Panc1 (cell line): ENCODE measurements around the gene AGAP1.

Experiments
- CTCF ChIP-seq: fragments of 450-650 bp; IDR thresholded peaks from 2 replicates; pipeline ENCODE4 v1.5.1; 2017; ENCODE audit warnings: mild to moderate bottlenecking
- REST ChIP-seq, 2 experiments: IDR thresholded peaks; 2 replicates each; pipeline ENCODE4 v1.6.1; 2011 to 2012; ENCODE audit warnings: low read depth in 2 of 2, control low read depth in 1 of 2, low read length in 1 of 2, mild to moderate bottlenecking in 1 of 2, moderate library complexity in 1 of 2; ENCODE audit not compliant: insufficient read depth in 1 of 2

- TF ChIP-seq CTCF (no peak), REST (IDR thresholded peaks at IDR 0.05; ENCODE audit: insufficient read depth in 1 of 2, low read depth in 2 of 2, low read length in 1 of 2) (no peak)
These were observed 310.8 kb downstream of the AGAP1 start for GRCh38 chr2:235804676-235805075.
